ENCODE results near the gene SYNE4. TPM values are rescaled to one million over a fixed set of nuclear protein-coding genes. Genes with fewer than 3 reads are reported as not detected.

The SYNE4 gene
- total RNA-seq, 2 experiments from 2014 or later: 1.1 to 2.1 TPM

- peaks cover 27% of the 10 kb centered on the region for H3K4me1 Mint-ChIP-seq (ENCODE audit: low read depth)
- peak within 1 kb of the TSS; percentile 94 for H3K27ac Mint-ChIP-seq
- intact Hi-C loops (cut with micrococcal nuclease): loop anchor here (1.0 kb wide), 11 partner anchors 19 to 301 kb away; partner anchors contain the start of genes CAPNS1, NFKBID, PROSER3 and PSENEN
- H3K36me3 Mint-ChIP-seq (ENCODE audit: low read depth): peaks cover 8% of the 10 kb centered on the region
- peak; percentile 100 for DNase-seq
- CTCF ChIA-PET: interaction anchor here (0.6 to 1.1 kb wide), 3 partner anchors 65 to 114 kb away, joined by 3 read pairs; no protein-coding TSS in a partner anchor
- H3K9me3 Mint-ChIP-seq: no peaks in the 10 kb centered on the region
- peak within 1 kb of the TSS; percentile 97 for H3K4me3 Mint-ChIP-seq
- H3K27me3 Mint-ChIP-seq (ENCODE audit: low read depth): no peaks in the 10 kb centered on the region
Observed at GRCh38 chr19:36014012-36014924, 5.7 kb upstream of the SYNE4 start, which contains the start of gene ALKBH6. Gene ALKBH6, minus strand, starts transcription at chr19:36014213. Its CDS starts 816 bp downstream, at chr19:36013397.

DNA sequence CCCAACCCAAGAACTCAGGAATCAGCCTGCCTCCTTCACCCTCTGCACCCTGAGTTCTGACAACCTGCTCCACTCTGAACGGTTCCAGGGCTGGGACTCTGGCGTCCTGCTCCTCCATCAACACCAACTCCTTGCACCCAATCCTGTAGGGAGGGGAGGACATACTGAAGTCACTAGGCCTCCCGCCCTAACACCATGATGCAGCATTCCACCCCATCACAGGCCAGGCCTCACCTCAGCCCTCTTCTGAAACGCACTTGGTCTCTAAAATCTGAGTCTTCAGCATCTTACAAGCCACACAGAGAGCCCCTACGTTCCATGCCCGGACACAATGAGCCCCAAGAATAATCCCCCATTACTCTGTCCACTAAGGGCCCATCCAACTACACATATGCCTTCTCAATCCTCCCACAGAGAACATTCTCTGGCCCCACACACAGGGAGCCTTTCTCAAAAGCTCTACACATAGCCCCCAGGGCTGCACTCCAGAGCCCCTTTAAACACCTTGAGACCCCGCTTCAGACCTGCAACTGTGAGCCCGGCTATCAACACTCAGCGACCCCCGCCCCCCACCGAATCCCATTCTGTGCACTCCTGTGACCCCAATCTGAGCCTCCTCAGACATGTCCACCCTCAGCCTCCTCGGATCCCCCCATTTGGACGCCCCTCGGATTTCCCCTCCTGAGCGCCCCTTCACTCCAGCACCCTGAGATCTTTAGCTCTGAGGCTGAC is 4.8 kb upstream of the SYNE4 start:
- Mint-ChIP-seq H3K27me3 (ENCODE audit: low read depth) (no peaks in the 10 kb centered on the region), H3K9me3 (no peaks in the 10 kb centered on the region), H3K4me3 (peak overlapping the region; percentile 97), H3K4me1 (ENCODE audit: low read depth) (peaks cover 31% of the 10 kb centered on the region), H3K27ac (peak overlapping the region; percentile 93), H3K36me3 (ENCODE audit: low read depth) (peaks cover 5% of the 10 kb centered on the region)
- peak; percentile 10 for DNase-seq
- CTCF ChIA-PET: interaction anchor here (0.6 to 1.1 kb wide), 3 partner anchors 64 to 114 kb away, joined by 3 read pairs; no protein-coding TSS in a partner anchor
- intact Hi-C loops (cut with micrococcal nuclease): loop anchor here (1.0 kb wide), 11 partner anchors 18 to 300 kb away; partner anchors contain the start of genes CAPNS1, NFKBID, PROSER3 and PSENEN

- H3K4me1 Mint-ChIP-seq (ENCODE audit: low read depth): peaks cover 26% of the 10 kb centered on the region
- intact Hi-C loops (cut with micrococcal nuclease): no loop called here
- no peaks in the 10 kb centered on the region for H3K9me3 Mint-ChIP-seq
- H3K27ac Mint-ChIP-seq: no peak overlapping the region
- CTCF ChIA-PET: no interaction called here
- peaks cover 1% of the 10 kb centered on the region for H3K36me3 Mint-ChIP-seq (ENCODE audit: low read depth)
- no peaks in the 10 kb centered on the region for H3K27me3 Mint-ChIP-seq (ENCODE audit: low read depth)
- DNase-seq: no peak
- no peak overlapping the region for H3K4me3 Mint-ChIP-seq
Observed at GRCh38 chr19:36010402-36010801, 1.8 kb upstream of the SYNE4 start.

DNA sequence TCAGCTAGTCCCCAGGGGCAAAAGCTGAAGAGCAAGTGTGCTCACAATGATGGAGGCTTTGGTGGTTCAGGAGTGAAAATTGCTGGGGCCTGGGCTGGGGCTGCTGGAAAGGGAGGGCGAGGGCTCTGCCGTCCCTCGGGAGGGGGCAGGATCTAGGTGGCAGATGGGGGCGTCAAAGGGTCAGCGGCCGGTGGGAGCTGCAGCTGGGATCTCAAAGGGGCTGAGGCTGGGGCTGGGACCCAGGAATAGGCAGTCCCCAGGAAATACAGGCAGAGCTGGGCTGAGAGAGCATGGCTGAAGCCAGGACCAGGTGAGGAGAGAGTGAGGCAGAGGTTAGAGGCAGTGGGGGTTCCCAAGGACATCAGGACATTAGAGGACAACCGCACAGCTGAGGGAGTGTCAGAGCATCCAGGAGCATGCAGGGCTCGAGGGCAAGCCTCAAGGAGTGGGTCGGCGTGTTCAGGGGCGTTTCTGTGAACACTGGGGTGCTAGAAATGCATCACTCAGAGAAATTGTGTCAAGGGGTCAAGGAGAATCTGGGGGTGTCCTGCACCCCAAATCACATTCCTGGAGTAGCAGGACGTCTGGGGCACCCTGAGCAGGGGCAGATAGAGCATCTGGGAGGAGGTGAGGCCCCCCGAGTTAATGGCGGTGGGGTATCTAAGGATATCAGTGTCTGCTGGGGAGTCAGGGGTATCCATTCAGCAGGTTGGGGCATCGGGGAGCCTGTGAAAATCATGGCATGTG is 1.2 kb upstream of the SYNE4 start:
- H3K4me3 Mint-ChIP-seq: peak overlapping the region; percentile 34
- H3K9me3 Mint-ChIP-seq: no peaks in the 10 kb centered on the region
- peaks cover 1% of the 10 kb centered on the region for H3K36me3 Mint-ChIP-seq (ENCODE audit: low read depth)
- CTCF ChIA-PET: no interaction called here
- H3K27me3 Mint-ChIP-seq (ENCODE audit: low read depth): no peaks in the 10 kb centered on the region
- DNase-seq: no peak
- H3K4me1 Mint-ChIP-seq (ENCODE audit: low read depth): peaks cover 20% of the 10 kb centered on the region
- intact Hi-C loops (cut with micrococcal nuclease): no loop called here
- H3K27ac Mint-ChIP-seq: no peak overlapping the region

DNA sequence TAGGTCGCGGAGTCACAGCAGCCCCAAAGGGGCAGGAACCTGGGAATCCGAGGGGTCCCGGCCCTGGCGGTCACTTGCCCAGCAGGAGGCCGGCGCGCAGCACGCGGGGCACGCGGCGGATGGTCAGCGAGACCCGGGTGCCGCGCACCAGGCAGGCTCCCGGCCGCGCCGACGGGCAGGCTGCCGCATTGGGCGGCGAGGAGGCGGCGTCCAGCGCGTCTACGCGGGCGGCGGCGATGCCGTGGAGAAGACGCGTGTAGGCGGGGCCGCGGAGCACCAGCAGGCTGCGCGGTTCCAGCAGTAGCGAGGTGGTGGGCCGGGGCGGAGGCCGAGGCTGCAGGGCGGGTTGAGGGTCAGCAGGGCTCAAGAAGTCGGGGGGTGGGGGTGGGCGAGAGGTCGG is 607 bp upstream of the SYNE4 start:
- Mint-ChIP-seq H3K9me3 (no peaks in the 10 kb centered on the region), H3K36me3 (ENCODE audit: low read depth) (peaks cover 1% of the 10 kb centered on the region), H3K4me1 (ENCODE audit: low read depth) (peaks cover 17% of the 10 kb centered on the region), H3K4me3 (peak overlapping the region; percentile 34), H3K27me3 (ENCODE audit: low read depth) (no peaks in the 10 kb centered on the region), H3K27ac (no peak overlapping the region)
- DNase-seq: peak; percentile 50
- CTCF ChIA-PET: no interaction called here
- intact Hi-C loops (cut with micrococcal nuclease): no loop called here

DNA sequence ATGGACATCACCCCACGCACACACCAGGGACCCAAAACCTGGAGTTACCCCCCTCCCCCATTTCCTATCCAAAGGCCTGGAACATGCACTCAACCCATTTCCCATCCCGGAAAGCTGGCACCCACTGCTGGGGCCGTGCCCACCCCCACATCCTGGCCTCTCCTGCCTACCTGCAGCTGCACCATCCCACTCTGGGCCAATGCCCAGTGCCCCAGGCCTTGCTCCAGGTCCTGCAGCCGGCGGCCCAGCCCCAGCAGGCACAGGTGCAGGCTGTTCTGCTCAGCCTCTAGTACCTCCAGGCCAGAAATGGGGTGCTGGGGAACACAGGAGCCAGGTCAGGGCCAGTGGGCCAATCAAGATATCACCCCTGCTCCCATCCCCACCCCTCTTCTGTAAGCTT is 1.7 kb downstream of the SYNE4 start:
- Mint-ChIP-seq H3K27ac (no peak overlapping the region), H3K9me3 (no peaks in the 10 kb centered on the region), H3K4me1 (ENCODE audit: low read depth) (peaks cover 10% of the 10 kb centered on the region), H3K36me3 (ENCODE audit: low read depth) (peaks cover 1% of the 10 kb centered on the region), H3K27me3 (ENCODE audit: low read depth) (no peaks in the 10 kb centered on the region), H3K4me3 (no peak overlapping the region)
- DNase-seq: no peak
- intact Hi-C loops (cut with micrococcal nuclease): no loop called here
- CTCF ChIA-PET: no interaction called here

- no peak overlapping the region for H3K4me3 Mint-ChIP-seq
- no peaks in the 10 kb centered on the region for H3K27me3 Mint-ChIP-seq (ENCODE audit: low read depth)
- no peaks in the 10 kb centered on the region for H3K9me3 Mint-ChIP-seq
- peaks cover 10% of the 10 kb centered on the region for H3K36me3 Mint-ChIP-seq (ENCODE audit: low read depth)
- peaks cover 11% of the 10 kb centered on the region for H3K4me1 Mint-ChIP-seq (ENCODE audit: low read depth)
- CTCF ChIA-PET: no interaction called here
- intact Hi-C loops (cut with micrococcal nuclease): no loop called here
- H3K27ac Mint-ChIP-seq: no peak overlapping the region
- DNase-seq: no peak
Observed at GRCh38 chr19:36003284-36003683, 5.3 kb downstream of the SYNE4 start.

GRCh38 chr19:36001605-36002004 is 7.0 kb downstream of the SYNE4 start:
- CTCF ChIA-PET: interaction anchor here (1.0 to 1.2 kb wide), 2 partner anchors 24 to 119 kb away, joined by 3 read pairs; no protein-coding TSS in a partner anchor
- Mint-ChIP-seq H3K9me3 (no peaks in the 10 kb centered on the region), H3K27me3 (ENCODE audit: low read depth) (no peaks in the 10 kb centered on the region), H3K4me1 (ENCODE audit: low read depth) (peaks cover 22% of the 10 kb centered on the region), H3K27ac (no peak overlapping the region), H3K36me3 (ENCODE audit: low read depth) (peaks cover 12% of the 10 kb centered on the region), H3K4me3 (no peak overlapping the region)
- intact Hi-C loops (cut with micrococcal nuclease): no loop called here
- DNase-seq: no peak

DNA sequence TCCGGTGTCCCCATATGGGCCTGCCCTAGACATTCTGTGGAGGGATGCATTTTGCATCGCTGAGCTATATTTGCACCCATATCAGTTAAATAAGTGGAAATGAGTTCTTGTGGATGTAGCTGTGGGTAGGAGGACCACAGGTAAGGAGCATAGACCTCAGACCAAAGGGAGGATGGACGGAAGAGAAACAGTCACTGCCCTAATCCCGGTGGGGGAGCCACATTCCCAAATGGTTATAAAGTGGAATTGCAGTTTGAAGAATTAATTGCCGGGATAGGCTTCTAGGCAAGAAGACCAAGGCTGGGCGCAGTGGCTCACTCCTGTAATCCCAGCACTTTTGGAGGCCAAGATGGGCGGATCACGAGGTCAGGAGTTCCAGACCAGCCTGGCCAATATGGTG is 11.8 kb downstream of the SYNE4 start:
- DNase-seq: no peak
- Mint-ChIP-seq H3K4me3 (peak overlapping the region; percentile 97), H3K27ac (peak overlapping the region; percentile 18), H3K9me3 (no peaks in the 10 kb centered on the region), H3K27me3 (ENCODE audit: low read depth) (no peaks in the 10 kb centered on the region), H3K4me1 (ENCODE audit: low read depth) (peaks cover 37% of the 10 kb centered on the region), H3K36me3 (ENCODE audit: low read depth) (peaks cover 10% of the 10 kb centered on the region)
- CTCF ChIA-PET: interaction anchor here (1.1 kb wide), 1 partner anchor 38 kb away, joined by 3 read pairs; no protein-coding TSS in a partner anchor
- intact Hi-C loops (cut with micrococcal nuclease): no loop called here

DNA sequence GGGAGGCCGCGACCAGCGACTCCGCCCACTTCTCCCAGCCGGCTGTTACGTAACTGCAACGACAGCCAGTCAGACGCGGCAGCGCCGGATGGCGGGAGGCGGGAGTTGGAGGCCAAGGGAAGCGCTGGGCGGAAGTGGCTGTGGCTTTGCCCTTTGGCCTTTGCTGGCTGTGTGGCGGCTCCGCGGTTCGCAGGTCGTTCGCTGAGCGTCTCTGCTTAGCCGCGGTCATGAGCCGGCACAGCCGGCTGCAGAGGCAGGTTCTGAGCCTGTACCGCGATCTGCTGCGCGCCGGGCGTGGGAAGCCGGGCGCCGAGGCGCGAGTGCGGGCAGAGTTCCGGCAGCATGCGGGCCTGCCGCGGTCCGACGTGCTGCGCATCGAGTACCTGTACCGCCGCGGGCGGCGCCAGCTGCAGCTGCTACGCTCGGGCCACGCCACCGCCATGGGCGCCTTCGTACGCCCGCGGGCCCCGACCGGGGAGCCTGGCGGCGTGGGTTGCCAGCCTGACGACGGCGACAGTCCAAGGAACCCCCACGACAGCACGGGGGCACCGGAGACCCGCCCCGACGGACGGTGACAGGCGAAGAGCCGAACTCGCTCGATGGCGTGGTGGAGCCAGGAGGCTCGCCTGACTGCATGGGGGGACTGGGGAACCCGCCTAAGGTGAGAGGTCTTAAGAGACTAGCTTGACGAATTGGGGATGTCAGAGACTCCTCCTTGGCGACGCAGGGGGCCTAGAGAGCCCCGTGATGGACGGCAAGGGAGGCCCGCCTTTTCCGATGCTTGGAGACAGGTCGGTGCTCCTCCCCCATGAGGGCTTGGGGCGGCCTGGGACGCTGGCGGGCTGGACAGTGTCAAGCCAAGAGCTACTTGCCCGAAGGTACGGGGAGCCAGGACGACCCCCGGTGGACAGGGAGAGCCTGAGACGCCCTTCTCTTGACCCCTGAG is 13.3 kb downstream of the SYNE4 start, which contains the start of gene SDHAF1:
Gene SDHAF1, plus strand, starts transcription at position 141 of the 946 bp plus-strand sequence. Its CDS starts 87 bp downstream, at position 228.
- H3K4me1 Mint-ChIP-seq (ENCODE audit: low read depth): peaks cover 37% of the 10 kb centered on the region
- H3K4me3 Mint-ChIP-seq: peak within 1 kb of the TSS; percentile 97
- intact Hi-C loops (cut with micrococcal nuclease): loop anchor here (1.0 to 2.0 kb wide), 3 partner anchors 19 to 119 kb away; partner anchors contain the start of genes ALKBH6, POLR2I, TBCB and THAP8
- DNase-seq: peak; percentile 97
- H3K9me3 Mint-ChIP-seq: no peaks in the 10 kb centered on the region
- no peaks in the 10 kb centered on the region for H3K27me3 Mint-ChIP-seq (ENCODE audit: low read depth)
- CTCF ChIA-PET: interaction anchor here (1.4 kb wide), 1 partner anchor 25 kb away, joined by 3 read pairs; no protein-coding TSS in a partner anchor
- peak within 1 kb of the TSS; percentile 89 for H3K27ac Mint-ChIP-seq
- H3K36me3 Mint-ChIP-seq (ENCODE audit: low read depth): peaks cover 4% of the 10 kb centered on the region
